ENCODE data around the gene SUGCT.

- TF ChIP-seq, protein P1, sequence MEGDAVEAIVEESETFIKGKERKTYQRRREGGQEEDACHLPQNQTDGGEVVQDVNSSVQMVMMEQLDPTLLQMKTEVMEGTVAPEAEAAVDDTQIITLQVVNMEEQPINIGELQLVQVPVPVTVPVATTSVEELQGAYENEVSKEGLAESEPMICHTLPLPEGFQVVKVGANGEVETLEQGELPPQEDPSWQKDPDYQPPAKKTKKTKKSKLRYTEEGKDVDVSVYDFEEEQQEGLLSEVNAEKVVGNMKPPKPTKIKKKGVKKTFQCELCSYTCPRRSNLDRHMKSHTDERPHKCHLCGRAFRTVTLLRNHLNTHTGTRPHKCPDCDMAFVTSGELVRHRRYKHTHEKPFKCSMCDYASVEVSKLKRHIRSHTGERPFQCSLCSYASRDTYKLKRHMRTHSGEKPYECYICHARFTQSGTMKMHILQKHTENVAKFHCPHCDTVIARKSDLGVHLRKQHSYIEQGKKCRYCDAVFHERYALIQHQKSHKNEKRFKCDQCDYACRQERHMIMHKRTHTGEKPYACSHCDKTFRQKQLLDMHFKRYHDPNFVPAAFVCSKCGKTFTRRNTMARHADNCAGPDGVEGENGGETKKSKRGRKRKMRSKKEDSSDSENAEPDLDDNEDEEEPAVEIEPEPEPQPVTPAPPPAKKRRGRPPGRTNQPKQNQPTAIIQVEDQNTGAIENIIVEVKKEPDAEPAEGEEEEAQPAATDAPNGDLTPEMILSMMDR (IDR thresholded peaks at IDR 0.05), result no peak
- TF ChIP-seq POLR2A (IDR thresholded peaks at IDR 0.05), result no peak
Measured at GRCh38 chr7:40777730-40778312, 643.0 kb downstream of the SUGCT start.
